KBM-7 (cell line): Measurements from ENCODE around the gene FUBP3.

ENCODE experiments used
- DNase-seq: peaks from one replicate; pipeline ENCODE4 v3.0.0-alpha.2; 2015
- in situ Hi-C: fragments of 300-500 bp; cut with MboI; formaldehyde crosslinking; loops from 2 replicates; pipeline ENCODE4 v1.14.3; 2020; ENCODE audit warnings: low sequenced_read_pairs, low pct_unique_long_range_greater_than_20kb, mixed read lengths

Gene FUBP3

GRCh38 chr9:130578865-130579737, at the start of gene FUBP3:
TSS of gene FUBP3 (plus strand) at chr9:130579577. CDS start at chr9:130579681, 104 bp downstream.
- in situ Hi-C loops, result no loop called here
- peak; percentile 86 for DNase-seq

GRCh38 chr9:130530938-130531337, 48.4 kb upstream of the FUBP3 start:
- DNase-seq, result no peak
- in situ Hi-C loops, result no loop called here

GRCh38 chr9:130531670-130532069, 47.7 kb upstream of the FUBP3 start:
- no peak for DNase-seq
- in situ Hi-C loops, result no loop called here

GRCh38 chr9:130532426-130533080, 46.8 kb upstream of the FUBP3 start:
- in situ Hi-C loops, result no loop called here
- no peak for DNase-seq

GRCh38 chr9:130535818-130536521, 43.4 kb upstream of the FUBP3 start:
- in situ Hi-C loops, result no loop called here
- peak; percentile 34 for DNase-seq

- DNase-seq, result no peak
- in situ Hi-C loops, result no loop called here
These were observed 42.7 kb upstream of the FUBP3 start for GRCh38 chr9:130536701-130537107.

GRCh38 chr9:130537346-130538050, 41.9 kb upstream of the FUBP3 start:
- DNase-seq, result peak; percentile 77
- in situ Hi-C loops, result no loop called here

GRCh38 chr9:130539420-130540223, 39.8 kb upstream of the FUBP3 start:
- no peak for DNase-seq

GRCh38 chr9:130541533-130541932, 37.8 kb upstream of the FUBP3 start:
- in situ Hi-C loops, result no loop called here
- DNase-seq, result no peak

More at GRCh38 chr9:130539420-130540223, 39.8 kb upstream of the FUBP3 start:
- in situ Hi-C loops, result no loop called here

- DNase-seq, result no peak
- in situ Hi-C loops, result no loop called here
These were observed 37.3 kb upstream of the FUBP3 start for GRCh38 chr9:130542038-130542437.

GRCh38 chr9:130542457-130543228, 36.7 kb upstream of the FUBP3 start:
- no peak for DNase-seq
- in situ Hi-C loops, result no loop called here

- DNase-seq, result no peak
These were observed 36.0 kb upstream of the FUBP3 start for GRCh38 chr9:130543368-130543767.

GRCh38 chr9:130543859-130544258, 35.5 kb upstream of the FUBP3 start:
- in situ Hi-C loops, result no loop called here

More at GRCh38 chr9:130543368-130543767, 36.0 kb upstream of the FUBP3 start:
- in situ Hi-C loops, result no loop called here

GRCh38 chr9:130544364-130544763, 35.0 kb upstream of the FUBP3 start:
- in situ Hi-C loops, result no loop called here
- DNase-seq, result no peak

More at GRCh38 chr9:130543859-130544258, 35.5 kb upstream of the FUBP3 start:
- DNase-seq, result no peak

GRCh38 chr9:130548103-130548502, 31.3 kb upstream of the FUBP3 start:
- in situ Hi-C loops, result no loop called here
- no peak for DNase-seq

GRCh38 chr9:130549093-130549735, 30.2 kb upstream of the FUBP3 start:
- DNase-seq, result peak; percentile 25
- in situ Hi-C loops, result no loop called here

- in situ Hi-C loops, result no loop called here
- DNase-seq, result no peak
These were observed 24.8 kb upstream of the FUBP3 start for GRCh38 chr9:130554606-130555005.
